Measurements from ENCODE around the gene SLC16A1.

DNA sequence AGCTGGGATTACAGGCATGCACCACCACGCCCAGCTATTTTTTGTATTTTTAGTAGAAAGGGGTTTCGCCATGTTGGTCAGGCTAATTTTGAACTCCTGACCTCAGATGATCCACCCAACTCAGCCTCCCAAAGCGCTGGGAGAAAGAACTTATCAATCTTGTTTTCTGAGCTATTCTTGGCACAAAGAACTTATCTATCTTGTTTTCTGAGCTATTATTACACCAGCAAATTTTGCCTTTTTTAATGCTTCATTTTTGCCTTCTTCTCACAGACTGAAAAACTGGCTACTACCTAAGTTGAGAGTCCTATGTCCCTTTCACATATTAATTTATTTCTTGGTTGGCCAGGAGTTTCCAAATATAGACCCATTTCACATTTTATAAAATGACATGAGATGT is 9.3 kb downstream of the SLC16A1 start:
- TF ChIP-seq, protein P1, sequence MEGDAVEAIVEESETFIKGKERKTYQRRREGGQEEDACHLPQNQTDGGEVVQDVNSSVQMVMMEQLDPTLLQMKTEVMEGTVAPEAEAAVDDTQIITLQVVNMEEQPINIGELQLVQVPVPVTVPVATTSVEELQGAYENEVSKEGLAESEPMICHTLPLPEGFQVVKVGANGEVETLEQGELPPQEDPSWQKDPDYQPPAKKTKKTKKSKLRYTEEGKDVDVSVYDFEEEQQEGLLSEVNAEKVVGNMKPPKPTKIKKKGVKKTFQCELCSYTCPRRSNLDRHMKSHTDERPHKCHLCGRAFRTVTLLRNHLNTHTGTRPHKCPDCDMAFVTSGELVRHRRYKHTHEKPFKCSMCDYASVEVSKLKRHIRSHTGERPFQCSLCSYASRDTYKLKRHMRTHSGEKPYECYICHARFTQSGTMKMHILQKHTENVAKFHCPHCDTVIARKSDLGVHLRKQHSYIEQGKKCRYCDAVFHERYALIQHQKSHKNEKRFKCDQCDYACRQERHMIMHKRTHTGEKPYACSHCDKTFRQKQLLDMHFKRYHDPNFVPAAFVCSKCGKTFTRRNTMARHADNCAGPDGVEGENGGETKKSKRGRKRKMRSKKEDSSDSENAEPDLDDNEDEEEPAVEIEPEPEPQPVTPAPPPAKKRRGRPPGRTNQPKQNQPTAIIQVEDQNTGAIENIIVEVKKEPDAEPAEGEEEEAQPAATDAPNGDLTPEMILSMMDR (conservative IDR thresholded peaks at IDR 0.05; ENCODE audit: low read length) = no peak
- no peak for TF ChIP-seq EZH2phosphoT487 (IDR thresholded peaks at IDR 0.05; ENCODE audit: borderline replicate concordance)
